GM18520 (cell line): ENCODE results near the gene SGCA.

ENCODE experiments used
- ATAC-seq: cut with Tn5 transposase; IDR thresholded peaks from one replicate; pipeline ENCODE4 v1.9.1; 2021; ENCODE audit not compliant: unreplicated experiment

Gene SGCA

GRCh38 chr17:50134206-50135110, 31.3 kb upstream of the SGCA start:
- ATAC-seq: no peak

DNA sequence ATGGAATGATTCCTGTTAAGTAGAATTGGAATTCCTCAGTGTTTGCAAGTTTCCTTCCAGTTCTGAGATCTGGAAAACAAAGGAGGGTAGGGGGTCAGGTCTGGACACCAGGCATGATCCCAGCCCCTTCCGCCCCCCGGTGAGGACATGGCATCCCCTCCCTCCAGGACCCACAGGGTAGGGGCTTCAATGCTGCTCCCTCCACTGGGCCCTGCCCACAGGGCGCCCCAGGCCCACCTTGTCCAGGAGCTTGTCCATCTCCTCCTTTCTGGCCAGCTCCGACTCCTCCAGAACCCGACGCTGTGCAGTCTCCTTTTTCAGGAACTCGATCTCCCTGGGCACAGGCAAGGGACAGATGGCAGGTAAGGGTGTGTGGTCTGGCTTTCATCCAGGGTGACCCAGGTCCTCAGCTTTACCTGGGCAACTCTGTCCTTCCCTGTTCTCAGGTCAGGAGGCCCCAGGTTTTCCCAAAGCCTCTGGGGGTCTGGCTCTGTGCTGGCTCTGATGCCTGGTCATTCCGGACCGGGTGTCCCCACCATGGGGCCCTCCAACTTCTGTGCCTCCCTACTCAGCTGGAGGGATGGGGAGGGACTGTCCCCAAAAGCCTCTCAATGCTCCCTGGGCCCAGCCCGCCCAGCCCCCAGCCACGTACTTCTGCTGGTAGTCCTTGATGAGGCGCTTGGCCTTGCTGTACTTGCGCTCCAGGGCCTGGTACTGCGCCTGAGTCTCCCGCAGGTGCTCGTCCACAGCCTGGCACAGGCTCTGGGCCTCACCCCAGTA, 30.3 kb upstream of the SGCA start:
- no peak for ATAC-seq

DNA sequence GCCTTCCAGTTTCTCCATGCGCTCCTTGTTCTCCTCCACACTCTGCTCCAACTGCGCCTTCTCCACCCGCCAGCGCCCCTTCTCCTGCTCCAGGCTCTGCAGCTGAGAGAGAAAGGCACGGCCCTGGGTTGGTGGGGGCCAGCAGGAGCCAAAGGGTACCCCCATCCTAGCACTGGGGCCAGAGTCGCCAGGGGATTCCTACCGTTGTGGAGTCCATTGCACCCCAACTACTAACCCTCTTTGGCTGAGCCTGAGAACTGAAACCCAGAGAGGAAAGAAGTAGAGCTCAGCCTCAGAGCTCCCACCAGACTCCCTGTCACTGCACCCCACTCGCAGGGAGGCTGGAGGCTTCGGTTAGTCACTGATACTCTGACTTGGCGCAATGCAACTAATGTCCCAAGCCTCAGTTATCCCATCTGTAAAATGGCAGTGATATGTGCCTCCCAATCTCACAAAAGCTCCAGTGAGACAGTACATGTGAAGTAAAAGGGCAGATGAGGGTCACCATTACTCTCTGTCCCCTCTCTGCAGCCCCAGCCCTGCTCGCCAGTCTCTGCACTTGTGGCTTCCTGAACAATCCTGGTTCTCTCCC, 29.6 kb upstream of the SGCA start:
- no peak for ATAC-seq

DNA sequence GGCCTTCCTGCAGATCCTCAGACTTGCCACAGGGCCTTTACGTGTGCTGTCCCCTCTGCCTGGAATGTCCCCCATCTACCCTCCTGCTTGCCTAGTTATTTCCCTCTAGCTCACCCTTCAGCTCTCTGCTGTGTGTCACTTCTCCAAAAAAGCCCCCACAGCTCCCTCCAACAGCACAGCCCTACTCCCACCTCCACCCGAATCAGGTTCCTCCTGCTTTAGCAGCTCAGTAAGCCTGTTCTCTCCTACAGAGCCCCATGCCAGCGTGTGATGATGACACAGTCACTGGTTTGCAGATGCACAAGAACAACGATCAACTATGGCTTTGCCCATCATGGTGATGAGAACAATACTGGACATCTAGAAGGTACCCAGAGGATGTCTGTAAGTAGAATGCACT, 28.8 kb upstream of the SGCA start:
- no peak for ATAC-seq

- no peak for ATAC-seq
Measured at GRCh38 chr17:50139185-50139783, 26.5 kb upstream of the SGCA start.

- no peak for ATAC-seq
Measured at GRCh38 chr17:50139950-50140885, 25.6 kb upstream of the SGCA start.

DNA sequence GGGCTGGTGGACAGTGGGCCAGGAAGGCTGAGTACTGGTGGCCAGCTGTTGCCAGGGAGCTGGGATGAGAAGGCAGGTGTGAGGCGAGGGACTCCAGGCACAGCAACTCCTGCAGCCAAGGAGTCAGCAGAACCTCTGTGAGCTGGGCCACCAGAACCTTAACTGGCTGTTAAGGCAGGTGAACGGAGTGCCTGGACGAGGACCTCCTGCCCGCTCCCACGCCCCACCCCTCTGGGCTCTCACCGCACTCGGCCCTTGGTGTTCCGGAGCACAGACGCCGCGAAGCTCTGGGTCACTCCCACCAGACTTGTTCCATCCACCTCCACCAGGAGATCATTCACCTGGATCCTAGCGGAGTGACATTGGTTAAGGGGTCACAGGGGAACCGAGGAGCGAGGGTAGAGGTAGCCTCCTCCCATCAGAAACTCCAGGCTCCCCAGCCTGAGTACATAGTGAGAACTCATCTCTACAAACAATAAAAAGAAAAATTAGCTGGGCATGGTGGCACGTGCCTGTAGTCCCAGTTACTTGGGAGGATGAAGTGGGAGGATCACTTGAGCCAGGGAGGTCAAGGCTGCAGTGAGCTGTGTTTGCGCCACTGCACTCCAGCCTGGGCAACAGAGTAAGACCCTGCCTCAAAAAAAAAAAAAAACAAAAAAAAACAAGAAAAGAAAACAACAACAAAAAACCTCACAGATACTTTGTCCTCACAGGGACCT, 24.6 kb upstream of the SGCA start:
- ATAC-seq: no peak

- ATAC-seq: no peak
Measured at GRCh38 chr17:50141745-50142110, 24.1 kb upstream of the SGCA start.

- no peak for ATAC-seq
Measured at GRCh38 chr17:50143461-50144176, 22.2 kb upstream of the SGCA start.

GRCh38 chr17:50144355-50144754, 21.4 kb upstream of the SGCA start:
- no peak for ATAC-seq

DNA sequence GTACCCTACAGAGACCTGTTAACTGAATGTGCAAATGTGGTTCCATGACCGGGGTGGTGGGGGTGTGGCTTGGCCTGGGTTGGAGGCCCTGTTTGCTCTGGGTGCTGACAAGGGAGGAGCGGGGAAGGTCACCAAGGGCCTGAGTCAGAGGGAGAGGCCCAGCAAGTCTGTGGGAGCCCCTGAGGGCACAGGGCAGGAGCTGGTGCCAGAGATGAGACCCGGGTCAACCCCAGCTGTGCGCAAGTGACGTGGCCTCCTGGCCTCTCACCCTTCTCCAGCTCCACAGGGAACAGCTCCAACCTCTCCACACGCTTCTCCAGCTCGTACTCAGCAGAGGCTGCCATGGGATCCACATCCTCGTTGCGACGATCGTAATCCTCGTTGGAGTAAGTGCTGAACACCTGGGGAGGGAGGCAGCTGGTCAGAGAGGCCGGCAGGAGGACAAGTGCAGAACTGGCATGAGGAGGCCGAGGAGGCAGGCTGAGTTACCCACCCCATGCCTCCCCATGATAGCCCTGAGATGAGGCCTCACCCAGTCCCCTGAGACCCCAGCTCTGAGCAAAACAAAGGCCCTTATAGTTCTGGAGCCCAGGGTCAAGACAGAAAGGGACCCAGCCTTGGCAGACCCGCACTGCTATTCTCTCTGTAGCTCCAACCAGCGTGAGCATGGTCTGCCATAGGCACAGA, 20.8 kb upstream of the SGCA start:
- ATAC-seq: no peak

- no peak for ATAC-seq
Measured at GRCh38 chr17:50145532-50146229, 20.1 kb upstream of the SGCA start.

- no peak for ATAC-seq
Measured at GRCh38 chr17:50146230-50146926, 19.4 kb upstream of the SGCA start.

- ATAC-seq: no peak
Measured at GRCh38 chr17:50146927-50147665, 18.7 kb upstream of the SGCA start.

DNA sequence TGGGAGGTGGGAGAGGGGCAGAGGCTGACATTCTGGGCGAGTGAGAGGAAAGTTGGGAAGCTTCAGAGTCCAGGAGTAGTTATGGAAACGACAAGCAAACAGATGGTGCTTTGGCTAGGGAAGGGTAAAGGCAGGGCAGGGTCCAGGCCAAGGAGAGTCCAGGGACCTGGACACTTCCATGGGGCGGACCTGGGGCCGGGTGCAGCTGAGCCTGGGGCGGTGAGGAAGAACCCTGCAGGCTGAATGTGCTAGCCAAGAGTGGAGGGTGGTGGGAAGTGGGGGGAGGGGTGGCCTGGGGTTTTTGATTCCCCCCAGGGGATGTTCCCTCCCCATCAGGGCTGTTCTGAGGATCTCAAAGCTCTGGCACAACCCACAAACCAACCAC, 18.0 kb upstream of the SGCA start:
- no peak for ATAC-seq

- ATAC-seq: peak; percentile 27
Measured at GRCh38 chr17:50148226-50149090, 17.3 kb upstream of the SGCA start.
